K562 (cell line): ENCODE data around the gene IPO11. TPM values are rescaled to one million over a fixed set of nuclear protein-coding genes. Genes with fewer than 3 reads are reported as not detected.

Experiments used
- ATAC-seq: fragments of 200-7000 bp; cut with Tn5 transposase; 3 replicates; pipeline ENCODE4 v1.9.1; 2020; ENCODE audit warnings: moderate library complexity
- BruUV-seq: library from RNA; stranded (reverse); fragments of 400-500 nt; replicated peaks from 2 replicates; lab custom pipeline; 2021; lab: Mats Ljungman, UMichigan
- CTCF ChIA-PET: fragments of 300-600 bp; formaldehyde crosslinking; extraction: SDS; loops from one replicate; lab custom pipeline; 2021; ENCODE audit warnings: low intra/inter-chr PET ratio; lab: Yijun Ruan, JAX
- POLR2A ChIA-PET: fragments of 300-600, 350-650 bp; sonication (Branson Sonifier 250); formaldehyde crosslinking; extraction: SDS; loops from one replicate; lab custom pipeline; 2021; ENCODE audit warnings: antibody characterized with exemption, inconsistent platforms; lab: Yijun Ruan, JAX
- DNase-seq, 4 experiments: peaks; one replicate each; pipeline versions ENCODE4 v3.0.0 to v3.0.0-alpha.2; 2011 to 2018; ENCODE audit warnings: low spot score in 3 of 4, mixed read lengths in 3 of 4; ENCODE audit errors: extremely low read depth in 1 of 4
- FAIRE-seq: peaks from 2 replicates; lab custom pipeline; 2011; peaks lifted over from hg19 to GRCh38; lab: Jason Lieb, UNC
- H2AFZ ChIP-seq: 2 replicates; pipeline ENCODE4 v1.6.0; 2011; ENCODE audit warnings: low read depth, low read length, control low read depth, inconsistent platforms
- H3K27ac ChIP-seq: fragments of 200-600 bp; 3 replicates; pipeline ENCODE4 v1.8.0; 2011; ENCODE audit warnings: low read depth, mild to moderate bottlenecking, control low read depth, inconsistent platforms, low read length, moderate library complexity, mixed read lengths; ENCODE audit errors: extremely low read depth
- H3K27me3 ChIP-seq, 2 experiments: fragments of 300-600 bp in 1 of 2; 2 replicates in 1 of 2; 3 replicates in 1 of 2; pipeline versions ENCODE4 v1.6.0 to v1.8.0; 2011; ENCODE audit warnings: inconsistent platforms in 2 of 2, low read length in 2 of 2, mild to moderate bottlenecking in 1 of 2, mixed read lengths in 1 of 2, moderate library complexity in 1 of 2; ENCODE audit not compliant: control insufficient read depth in 2 of 2, insufficient read depth in 2 of 2
- H3K36me3 ChIP-seq: fragments of 300-600 bp; 3 replicates; pipeline ENCODE4 v1.8.0; 2011; ENCODE audit warnings: mild to moderate bottlenecking, low read length, inconsistent platforms; ENCODE audit not compliant: control insufficient read depth, insufficient read depth
- H3K4me1 ChIP-seq, 2 experiments: fragments of 200-600 bp in 1 of 2; replicated peaks in 1 of 2; 2 replicates in 1 of 2; 3 replicates in 1 of 2; pipeline versions ENCODE4 v1.5.1 to v1.8.0; 2011; ENCODE audit warnings: inconsistent platforms in 2 of 2, low read length in 2 of 2, mild to moderate bottlenecking in 1 of 2, mixed read lengths in 1 of 2, moderate library complexity in 1 of 2; ENCODE audit not compliant: control insufficient read depth in 2 of 2, insufficient read depth in 2 of 2
- H3K4me2 ChIP-seq: 2 replicates; pipeline ENCODE4 v1.6.1; 2011; ENCODE audit warnings: low read length, control low read depth, inconsistent platforms, mixed read lengths; ENCODE audit not compliant: insufficient read depth
- H3K4me3 ChIP-seq: fragments of 200-600 bp; sonication (generic), shearing (Covaris generic); 2 replicates; pipeline ENCODE4 v1.5.1; 2016; ENCODE audit warnings: control low read depth, inconsistent platforms
- H3K79me2 ChIP-seq: fragments of 200-600 bp; 3 replicates; pipeline ENCODE4 v1.8.0; 2011; ENCODE audit warnings: low read length, inconsistent platforms; ENCODE audit not compliant: control insufficient read depth, insufficient read depth
- H3K9ac ChIP-seq, 2 experiments: 2 replicates each; pipeline versions ENCODE4 v1.6.0 to v1.6.1; 2011; ENCODE audit warnings: low read depth in 2 of 2, low read length in 2 of 2, control low read depth in 1 of 2, inconsistent platforms in 1 of 2, mild to moderate bottlenecking in 1 of 2, mixed read lengths in 1 of 2; ENCODE audit not compliant: insufficient read depth in 1 of 2
- H3K9me1 ChIP-seq: one replicate; pipeline ENCODE4 v1.6.0; 2011; ENCODE audit warnings: inconsistent platforms, mild to moderate bottlenecking, low read length, moderate library complexity; ENCODE audit not compliant: control insufficient read depth, insufficient read depth
- H3K9me3 ChIP-seq: replicated peaks from 2 replicates; pipeline ENCODE4 v1.5.1; 2011; ENCODE audit warnings: low read depth, low read length, inconsistent platforms; ENCODE audit not compliant: control insufficient read depth, insufficient read depth
- H4K20me1 ChIP-seq: replicated peaks from 2 replicates; pipeline ENCODE4 v1.6.1; 2011; ENCODE audit warnings: low read length, inconsistent platforms, mixed read lengths; ENCODE audit not compliant: control insufficient read depth, insufficient read depth
- ARID3B ChIP-seq: fragments of 250-450 bp; sonication (Bioruptor Pico); IDR thresholded peaks from 2 replicates; pipeline ENCODE4 v1.4.0; 2020; ENCODE audit warnings: borderline replicate concordance
- ARNT ChIP-seq, 2 experiments: fragments of 450-650 bp; IDR thresholded peaks; 2 replicates each; pipeline ENCODE4 v1.6.1; 2016; ENCODE audit warnings: mild to moderate bottlenecking in 1 of 2
- ELF1 ChIP-seq: fragments of 200-800 bp; sonication (Bioruptor generic); IDR thresholded peaks from 2 replicates; pipeline ENCODE4 v1.6.1; 2016; ENCODE audit warnings: missing genetic modification characterization, missing compliant biosample characterization
- GATAD2B ChIP-seq: fragments of 450-650 bp; IDR thresholded peaks from 2 replicates; pipeline ENCODE4 v1.6.1; 2017; ENCODE audit warnings: mild to moderate bottlenecking, borderline replicate concordance
- HNRNPUL1 ChIP-seq: fragments of 200-400 bp; formaldehyde crosslinking; IDR thresholded peaks from 2 replicates; pipeline ENCODE4 v1.6.1; 2017; ENCODE audit warnings: low read length
- HOMEZ ChIP-seq: fragments of 250-450 bp; sonication (Bioruptor Pico); IDR thresholded peaks from 2 replicates; pipeline ENCODE4 v1.4.0; 2020; ENCODE audit warnings: mild to moderate bottlenecking, moderate library complexity
- MTF1 ChIP-seq: fragments of 250-450 bp; sonication (Bioruptor Pico); IDR thresholded peaks from 2 replicates; pipeline ENCODE4 v1.9.0; 2021; ENCODE audit warnings: moderate library complexity, mild to moderate bottlenecking, inconsistent platforms, borderline replicate concordance
- ZNF766 ChIP-seq: fragments of 200-800 bp; sonication (Bioruptor generic); conservative IDR thresholded peaks from 2 replicates; pipeline ENCODE4 v1.6.1; 2016; ENCODE audit warnings: missing genetic modification characterization, missing compliant biosample characterization
- WGBS: fragments of 100-300 bp; shearing (Covaris generic); methylation state at CpG from one replicate; pipeline ENCODE4 v1.1.6; 2016; ENCODE audit warnings: low coverage, mixed read lengths; ENCODE audit not compliant: insufficient coverage; ENCODE audit errors: missing lambda C conversion rate; 5-methylcytosine and 5-hydroxymethylcytosine counted together
- in situ Hi-C: fragments of 300-500 bp; cut with MboI; formaldehyde crosslinking; loops from 4 replicates; pipeline ENCODE4 v1.15.0; 2018; ENCODE audit warnings: inconsistent platforms, mixed read lengths
- intact Hi-C: fragments of 100-400 bp; cut with micrococcal nuclease; formaldehyde crosslinking; loops from 2 replicates; pipeline ENCODE4 v1.14.2; 2022
- polyA plus RNA-seq, 8 experiments: library from polyadenylated mRNA; depleted of rRNA in 4 of 8; stranded (reverse) in 5 of 8; unstranded in 3 of 8; fragments of >200 nt; fragmentation: Nextera tagmentation in 2 of 8; fragmentation: Illumina TruSeq in 1 of 8; extraction: Ambion mirVana in 2 of 8; extraction: Trizol in 1 of 8; gene quantifications; 2 replicates each; pipeline versions ENCODE4 v1.2.1 to v1.2.3, GENCODE V29; 2011 to 2014; ENCODE audit warnings: inconsistent platforms in 1 of 8, missing spikeins in 1 of 8
- total RNA-seq, 7 experiments: library from RNA; depleted of rRNA in 6 of 7; stranded (reverse); fragments of >200 nt in 6 of 7; fragmentation: Illumina TruSeq in 2 of 7; extraction: Trizol in 2 of 7; gene quantifications; 2 replicates each; pipeline versions ENCODE4 v1.2.1 to v1.2.3, GENCODE V29; 2011 to 2021; ENCODE audit warnings: low replicate concordance in 1 of 7
- TF ChIP-seq, protein P1 (sequence below): fragments of 250-450 bp; sonication (Bioruptor Pico); IDR thresholded peaks from 2 replicates; pipeline ENCODE4 v1.5.0; 2020; ENCODE audit warnings: mild to moderate bottlenecking

Gene IPO11
- total and polyA plus RNA-seq, 9 of the 15 experiments (the other 6 are each of a cell fraction or from before 2014, with no cell fraction given), result 38.7 to 96.0 (median 70.9) TPM

DNA sequence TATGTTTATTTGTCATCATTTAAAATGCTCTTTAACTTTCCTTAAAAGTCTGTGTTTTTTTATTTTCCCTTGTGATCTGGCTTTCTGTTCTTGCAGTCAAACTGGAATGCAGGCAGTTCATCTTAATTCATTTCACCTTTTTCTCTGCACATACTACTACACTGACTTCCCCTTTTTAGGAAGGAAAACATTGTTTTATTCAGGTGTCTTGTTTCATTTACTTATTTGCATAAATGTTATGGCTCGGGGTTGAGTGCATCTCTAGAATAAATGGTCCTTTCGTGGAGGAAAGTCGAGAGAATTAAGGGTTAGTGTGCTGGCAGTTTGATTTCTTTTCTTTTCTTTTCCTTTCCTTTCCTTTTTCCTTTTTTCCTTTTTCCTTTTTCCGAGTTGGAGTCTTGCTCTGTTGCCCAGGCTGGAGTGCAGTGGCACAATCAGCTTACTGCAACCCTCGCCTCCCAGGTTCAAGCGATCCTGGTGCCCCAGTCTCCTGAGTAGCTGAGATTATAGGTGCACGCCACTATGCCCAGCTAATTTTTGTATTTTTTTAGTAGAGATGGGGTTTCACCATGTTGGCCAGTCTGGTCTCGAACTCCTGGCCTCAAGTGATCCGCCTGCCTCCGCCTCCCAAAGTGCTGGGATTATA is 90.0 kb downstream of the IPO11 start:
- 98% methylated on average over 6 of the region's 10 CpGs for WGBS
- Histone ChIP-seq H3K4me1 (no peaks in the 10 kb centered on the region), H2AFZ (no peak overlapping the region), H3K9me1 (no peaks in the 10 kb centered on the region), H3K79me2 (0 out of 3 replicates have a peak, but pooled peaks cover 3% of the 10 kb centered on the region), H3K4me2 (no peak overlapping the region), H3K27me3 (no peaks in the 10 kb centered on the region), H3K36me3 (peaks cover 73% of the 10 kb centered on the region), H3K9me3 (no peaks in the 10 kb centered on the region), H3K27ac (no peak overlapping the region), H3K4me3 (no peak overlapping the region), H4K20me1 (no peaks in the 10 kb centered on the region), H3K9ac (no peak overlapping the region)
- BruUV-seq, result no TSS peak
- CTCF ChIA-PET, result no interaction called here
- TF ChIP-seq ARNT (IDR thresholded peaks at IDR 0.05) (no peak), HNRNPUL1 (no peak), GATAD2B (no peak), HOMEZ (CRISPR knock-in tag) (no peak), ZNF766 (CRISPR knock-in tag) (no peak), ELF1 (tag) (no peak), ARID3B (CRISPR knock-in tag) (no peak), MTF1 (CRISPR knock-in tag) (no peak)
- TF ChIP-seq, protein P1, sequence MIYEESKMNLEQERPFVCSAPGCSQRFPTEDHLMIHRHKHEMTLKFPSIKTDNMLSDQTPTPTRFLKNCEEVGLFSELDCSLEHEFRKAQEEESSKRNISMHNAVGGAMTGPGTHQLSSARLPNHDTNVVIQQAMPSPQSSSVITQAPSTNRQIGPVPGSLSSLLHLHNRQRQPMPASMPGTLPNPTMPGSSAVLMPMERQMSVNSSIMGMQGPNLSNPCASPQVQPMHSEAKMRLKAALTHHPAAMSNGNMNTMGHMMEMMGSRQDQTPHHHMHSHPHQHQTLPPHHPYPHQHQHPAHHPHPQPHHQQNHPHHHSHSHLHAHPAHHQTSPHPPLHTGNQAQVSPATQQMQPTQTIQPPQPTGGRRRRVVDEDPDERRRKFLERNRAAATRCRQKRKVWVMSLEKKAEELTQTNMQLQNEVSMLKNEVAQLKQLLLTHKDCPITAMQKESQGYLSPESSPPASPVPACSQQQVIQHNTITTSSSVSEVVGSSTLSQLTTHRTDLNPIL (CRISPR knock-in tag), result no peak
- no peak for DNase-seq
- FAIRE-seq, result no peak
- in situ Hi-C loops, result no loop called here
- intact Hi-C loops, result no loop called here
- no peak for ATAC-seq
- POLR2A ChIA-PET, result interaction anchor here (0.8 kb wide), 1 partner anchor 14 kb away, joined by 5 read pairs; no protein-coding TSS in a partner anchor
